DMS79 (cell line): Measurements from ENCODE around the gene MGRN1.

Experiments used
- DNase-seq: peaks from one replicate; lab custom pipeline; 2025; lab: John Stamatoyannopoulos, UW

The MGRN1 gene

DNA sequence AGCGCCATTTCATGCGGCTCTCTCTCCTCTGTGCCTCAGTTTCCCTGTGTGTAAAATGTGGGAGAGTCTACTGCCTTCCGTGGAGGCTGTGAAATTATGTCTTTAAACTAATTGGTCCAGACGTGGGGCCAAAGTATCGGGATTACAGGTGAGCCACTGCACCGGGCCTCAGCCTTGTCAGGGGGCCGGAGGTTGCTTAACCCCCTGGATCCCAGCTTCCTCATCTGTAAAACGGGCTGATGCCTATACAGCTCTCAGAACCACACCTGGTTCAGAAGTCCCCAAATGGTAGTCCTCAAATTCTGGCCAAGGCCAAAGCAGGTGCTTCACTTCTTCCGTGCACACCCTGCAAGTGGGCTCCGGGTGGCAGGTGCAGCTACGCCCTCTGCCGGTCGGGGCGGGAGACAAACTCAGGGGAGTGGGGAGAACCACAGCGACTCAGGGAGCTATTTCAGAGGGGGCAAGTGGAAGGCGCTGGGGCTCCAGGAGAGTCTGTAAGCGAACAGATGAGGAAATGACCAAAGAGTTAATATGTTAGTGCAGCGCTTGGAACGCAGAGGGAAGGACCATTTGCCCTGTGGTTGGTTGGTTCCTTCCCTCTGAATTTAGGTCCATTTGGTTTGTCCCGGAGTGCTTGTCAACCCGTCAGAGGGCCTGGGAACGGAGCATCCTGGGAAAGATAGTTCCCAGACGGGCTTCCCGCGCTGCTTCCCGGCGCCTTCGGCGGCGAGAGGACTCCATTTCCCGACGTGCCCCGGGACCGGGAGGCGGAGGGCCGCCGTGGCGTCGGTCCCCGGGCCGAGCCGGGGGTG, at the start of gene MGRN1:
MGRN1 (plus strand) TSS at position 812 of the 812 bp plus-strand sequence. CDS start 135 bp downstream, outside the sequence.
- DNase-seq: peak; percentile 86

DNA sequence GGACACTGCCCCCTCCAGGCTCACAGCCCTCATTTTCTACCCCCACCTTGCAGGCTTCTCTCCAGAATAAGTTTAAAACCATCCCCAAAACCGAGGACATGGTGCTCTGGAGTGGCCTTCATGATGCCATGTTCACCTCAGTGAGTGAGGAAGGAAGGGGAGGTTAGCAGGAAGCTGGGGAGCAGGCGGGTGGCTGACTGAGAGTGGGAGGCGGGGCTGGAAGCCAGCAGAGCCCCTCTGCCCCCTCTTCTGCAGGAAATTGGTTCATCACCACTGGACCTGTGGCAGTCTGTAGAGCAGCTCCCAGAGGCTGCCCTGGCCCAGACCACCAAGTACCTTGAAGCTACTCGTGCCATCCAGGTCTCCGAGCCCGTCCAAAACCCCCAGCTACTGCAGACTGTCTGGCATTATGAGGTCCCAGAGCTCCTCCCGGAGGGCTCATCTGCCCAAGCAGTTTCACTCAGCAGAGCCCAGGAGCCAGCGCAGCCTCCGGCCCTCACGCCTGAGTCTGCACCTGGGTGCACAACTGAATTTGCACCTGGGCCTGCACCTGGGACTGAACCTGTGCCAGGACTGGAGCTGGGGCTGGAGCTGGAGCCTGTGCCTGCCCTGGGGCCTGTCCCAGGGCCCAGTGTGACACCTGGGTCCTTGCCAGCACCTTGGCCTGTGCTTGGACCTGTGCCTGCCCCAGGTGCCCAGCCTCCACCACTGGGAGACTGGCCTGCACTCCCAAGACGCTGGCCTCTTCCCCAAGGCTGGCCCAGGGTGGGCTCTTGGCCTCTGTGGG, 49.5 kb upstream of the MGRN1 start:
- no peak for DNase-seq

DNA sequence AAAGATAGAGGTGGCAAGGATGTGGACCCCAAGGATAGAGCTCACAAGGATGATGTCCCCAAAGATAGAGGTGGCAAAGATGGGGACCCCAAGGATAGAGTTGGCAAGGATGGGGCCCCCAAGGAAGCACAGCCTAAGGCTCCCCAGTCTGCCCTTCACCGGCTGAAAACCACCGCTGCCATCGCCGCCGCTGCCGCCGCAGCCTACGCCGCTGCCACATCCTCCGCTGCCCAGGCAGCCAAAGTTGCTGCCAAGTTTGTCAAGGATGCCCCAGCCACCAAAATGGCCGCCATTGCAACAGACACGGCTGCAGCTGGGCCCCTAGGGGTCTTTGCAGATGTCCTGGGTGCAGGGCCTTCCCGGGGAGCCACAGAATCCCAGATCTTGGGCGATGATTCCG, 48.6 kb upstream of the MGRN1 start:
- no peak for DNase-seq

DNA sequence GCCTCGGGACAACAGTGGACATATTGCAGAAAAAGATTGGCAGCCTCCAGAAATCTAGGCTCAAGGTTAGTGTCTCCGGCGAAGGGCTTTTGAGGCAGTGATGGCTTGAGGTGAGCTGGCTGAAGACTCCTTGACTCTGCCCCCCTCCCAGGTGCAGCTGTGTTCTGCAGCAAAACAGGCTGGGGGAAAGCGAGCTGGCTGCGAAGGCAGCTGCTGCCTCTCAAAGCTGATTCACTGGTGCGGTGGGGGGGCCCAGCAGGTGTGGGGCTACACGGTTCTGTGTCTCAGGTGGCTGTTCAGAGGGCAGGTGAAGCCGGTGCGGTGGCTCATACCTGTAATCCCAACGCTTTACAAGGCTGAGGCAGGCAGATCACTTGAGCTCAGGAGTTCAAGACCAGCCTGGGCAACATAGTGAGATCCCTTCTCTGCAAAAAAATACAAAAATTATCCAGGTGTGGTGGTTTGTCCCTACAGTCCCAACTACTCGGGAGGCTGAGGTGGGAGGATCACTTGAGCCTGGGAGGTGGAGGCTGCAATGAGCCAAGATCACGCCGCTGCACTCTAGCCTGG, 45.6 kb upstream of the MGRN1 start:
- DNase-seq: peak; percentile 68

DNA sequence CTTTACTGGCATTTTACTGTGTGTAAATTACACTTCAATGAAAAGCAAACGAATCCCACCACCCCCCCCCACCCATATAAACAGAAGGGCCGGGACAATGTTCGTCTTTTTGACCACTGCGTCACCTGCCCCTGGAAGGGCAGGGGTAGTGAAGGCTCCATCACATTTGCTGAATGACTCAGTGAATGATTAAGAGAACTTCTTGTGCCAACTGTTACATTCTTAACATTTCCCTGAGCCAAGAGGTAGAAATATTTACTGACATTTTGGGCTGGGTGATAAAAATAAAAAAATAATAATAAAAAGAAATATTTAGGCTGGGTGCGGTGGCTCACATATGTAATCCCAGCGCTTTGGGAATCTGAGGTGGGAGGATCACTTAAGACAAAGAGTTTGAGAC, 44.4 kb upstream of the MGRN1 start:
- DNase-seq: no peak

DNA sequence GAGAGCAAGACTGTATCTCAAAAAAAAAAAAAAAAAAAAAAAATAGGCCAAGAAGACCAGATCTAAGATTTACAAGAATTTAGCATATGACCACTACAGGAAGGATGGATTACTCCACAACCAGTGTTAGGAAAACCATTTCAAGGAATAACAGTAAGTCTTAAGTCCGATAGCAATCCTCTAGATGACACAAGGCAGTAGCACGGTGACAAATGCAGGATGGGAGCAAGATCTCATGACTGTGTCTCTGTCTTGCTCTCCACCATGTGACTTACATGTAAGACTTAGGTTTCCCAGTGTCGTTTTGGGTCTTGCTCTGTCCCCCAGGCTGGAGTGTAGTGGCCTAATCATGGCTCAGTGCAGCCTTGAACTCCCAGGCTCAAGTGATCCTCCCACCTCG, 40.7 kb upstream of the MGRN1 start:
- no peak for DNase-seq

DNA sequence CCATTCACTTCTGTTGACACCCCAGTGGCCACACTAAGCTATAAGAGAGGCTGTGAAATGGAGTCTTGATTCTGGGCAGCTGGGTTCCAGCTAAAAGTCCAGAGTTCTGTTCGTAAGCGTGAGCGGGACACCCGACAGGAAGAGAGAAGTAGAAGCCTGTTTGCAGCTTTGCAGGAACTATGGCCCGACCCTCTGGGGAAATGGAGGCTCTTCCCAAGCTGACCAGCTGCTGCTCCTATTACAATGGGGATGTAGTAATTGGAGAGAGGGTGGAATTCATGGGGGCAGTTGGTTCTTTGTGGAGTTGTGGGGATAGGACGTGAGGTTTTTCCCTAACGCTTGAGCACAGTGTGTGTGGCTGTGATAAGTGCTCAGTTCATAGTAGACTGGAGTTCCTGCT, 38.3 kb upstream of the MGRN1 start:
- DNase-seq: no peak

DNA sequence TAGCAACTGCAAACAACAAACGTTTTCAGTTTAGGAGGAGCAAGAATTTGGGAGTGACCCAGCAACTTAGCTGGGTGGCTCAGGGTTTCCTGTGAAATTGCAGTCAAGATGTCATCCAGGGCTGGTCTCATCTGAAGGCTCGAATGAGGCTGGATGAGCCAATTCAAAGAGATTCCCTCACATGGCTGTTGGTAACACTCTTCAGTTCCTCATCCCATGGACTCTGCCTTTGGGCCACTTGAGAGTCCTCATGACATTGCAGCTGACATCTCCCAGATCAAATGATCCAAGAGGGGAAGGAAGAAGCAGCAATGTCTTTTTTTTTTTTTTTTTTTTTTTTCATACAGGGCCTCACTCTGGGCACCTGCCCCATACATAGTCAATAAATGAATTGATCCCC, 36.2 kb upstream of the MGRN1 start:
- DNase-seq: no peak

DNA sequence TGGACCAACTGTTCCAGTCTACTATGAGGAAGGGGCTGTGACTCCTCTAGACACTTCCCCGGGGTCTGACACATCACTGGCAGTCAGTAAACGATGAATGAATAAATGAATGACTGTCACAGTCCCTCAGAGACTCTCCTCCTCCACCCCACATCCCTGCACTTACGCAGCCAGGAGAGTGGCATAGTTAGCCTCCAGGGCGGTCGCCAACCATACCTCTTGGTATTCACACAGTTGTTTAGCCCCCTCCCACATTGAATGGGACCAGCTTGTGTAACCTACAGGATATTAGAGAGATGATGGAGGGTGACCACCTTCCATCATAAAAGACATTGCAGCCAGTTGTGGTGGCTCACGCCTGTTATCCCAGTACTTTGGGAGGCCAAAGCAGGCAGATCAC, 35.7 kb upstream of the MGRN1 start:
- no peak for DNase-seq

DNA sequence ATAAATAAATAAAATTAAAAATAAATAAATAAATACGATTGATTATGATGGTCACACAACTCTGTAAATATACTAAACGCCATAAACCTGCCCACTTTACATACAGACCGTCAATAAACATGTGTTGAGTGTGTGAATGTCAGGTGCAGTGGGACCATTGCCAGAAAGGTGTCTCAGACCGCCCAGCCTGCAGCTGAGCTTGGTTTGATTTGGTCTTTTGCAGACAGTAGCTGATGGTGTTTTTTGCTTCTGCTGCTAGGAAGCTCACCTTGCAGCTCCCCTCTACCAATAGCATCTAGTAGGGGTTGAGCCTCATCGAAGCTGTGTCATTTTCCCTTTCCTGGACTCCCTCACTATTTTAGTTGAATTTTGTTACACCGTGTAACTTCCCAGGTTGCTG, 33.4 kb upstream of the MGRN1 start:
- DNase-seq: no peak

DNA sequence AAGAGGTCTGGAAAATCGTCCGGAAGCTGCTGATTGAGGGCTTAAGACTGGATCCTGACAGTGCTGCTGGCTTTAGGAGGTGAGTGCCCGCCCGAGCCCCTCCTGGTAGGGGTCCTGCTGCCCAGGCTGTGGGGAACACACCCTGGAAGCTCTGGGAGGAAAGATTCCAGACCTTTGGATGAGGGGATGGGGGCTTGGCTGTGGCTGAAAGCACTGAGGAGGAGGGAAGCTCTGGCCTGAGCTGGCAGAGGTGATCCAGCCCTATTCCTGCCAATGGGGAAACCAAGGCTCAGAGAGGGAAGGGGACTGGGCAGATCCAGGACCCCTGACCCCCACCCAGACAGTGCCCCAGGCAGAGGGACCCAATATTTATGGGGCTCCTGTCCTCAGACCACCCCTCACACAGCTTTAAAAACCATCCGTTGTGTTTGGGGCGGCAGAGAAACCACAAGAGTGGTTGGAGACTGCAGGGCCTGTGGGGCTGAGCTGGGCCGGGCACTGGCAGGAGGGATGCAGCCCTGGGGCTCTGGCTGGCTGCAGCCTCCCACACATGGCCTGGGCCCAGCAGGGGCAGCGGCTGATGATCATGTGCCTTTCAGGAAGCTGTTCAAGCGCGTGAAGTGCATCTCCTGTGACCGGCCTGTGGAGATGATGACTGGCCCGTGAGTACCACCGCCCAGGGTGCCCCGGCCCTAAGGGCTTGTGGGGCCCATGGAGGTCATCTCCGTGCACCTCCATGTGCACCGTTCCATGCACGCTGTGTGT, 32.7 kb upstream of the MGRN1 start:
- DNase-seq: no peak

DNA sequence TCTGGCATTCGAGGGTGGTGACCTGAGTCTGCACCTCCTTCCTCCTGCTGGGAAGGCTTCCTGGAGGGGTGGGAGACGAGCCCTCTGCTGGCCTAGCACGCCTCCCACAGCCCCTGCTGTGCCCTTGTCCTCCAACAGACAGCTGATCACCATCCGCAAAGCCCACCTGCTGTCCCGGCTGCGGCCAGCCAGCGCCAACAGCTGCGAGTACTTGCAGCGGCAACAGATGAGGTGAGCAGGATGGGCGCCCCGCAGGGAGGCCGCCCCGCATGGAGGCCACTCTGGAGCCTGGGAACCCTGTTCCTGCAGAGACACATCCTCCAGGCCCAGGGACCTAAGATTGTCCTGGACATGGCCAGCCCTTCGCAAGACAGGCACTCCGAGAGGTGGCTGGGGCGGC, 31.5 kb upstream of the MGRN1 start:
- DNase-seq: no peak

DNA sequence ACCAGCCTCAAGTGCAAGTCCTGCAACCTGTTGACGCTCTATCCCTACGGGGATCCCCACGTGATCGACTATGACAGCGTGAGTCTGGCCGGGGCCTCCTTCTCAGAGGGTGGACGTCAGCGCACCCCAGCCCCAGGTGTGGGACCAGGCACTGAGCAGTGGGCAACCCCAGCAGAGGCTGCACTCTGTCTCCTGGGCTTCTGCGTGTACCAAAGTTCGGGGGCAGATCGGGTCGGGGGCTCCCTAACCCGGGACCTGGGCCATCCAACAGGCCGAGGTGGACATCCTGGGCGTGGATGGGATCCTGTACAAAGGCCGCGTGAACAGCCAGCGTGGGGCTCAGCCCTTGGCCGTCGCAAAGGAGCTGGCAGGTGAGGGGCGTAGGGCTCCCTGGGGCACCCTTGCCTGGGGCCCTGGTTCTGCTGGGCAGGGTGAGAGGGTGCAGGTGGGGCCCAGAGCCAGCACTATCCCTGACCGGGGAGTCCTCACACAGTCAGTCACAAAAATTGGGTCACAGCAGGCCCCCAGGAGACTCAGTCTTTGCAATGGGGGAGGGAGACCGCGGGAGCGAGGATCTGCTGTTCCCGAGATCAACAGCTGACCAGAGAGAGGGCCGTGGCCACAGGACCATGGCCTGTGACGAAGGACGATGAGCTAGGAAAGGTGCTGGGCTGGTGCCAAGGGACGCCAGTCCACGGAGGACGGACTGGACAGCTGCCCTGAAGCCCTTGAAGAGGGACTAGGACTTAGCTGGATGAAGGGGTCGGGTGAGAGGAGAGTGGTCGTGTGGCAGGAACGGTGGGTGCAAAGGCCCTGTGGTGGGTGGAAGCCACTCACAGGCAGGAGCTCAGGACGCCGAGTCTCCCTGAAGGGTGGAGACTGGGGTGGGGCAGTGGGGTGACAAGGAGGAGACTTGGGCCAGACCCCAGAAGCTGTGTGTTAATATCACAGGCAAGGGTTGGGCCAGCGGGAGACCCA, 29.9 kb upstream of the MGRN1 start:
- DNase-seq: no peak

DNA sequence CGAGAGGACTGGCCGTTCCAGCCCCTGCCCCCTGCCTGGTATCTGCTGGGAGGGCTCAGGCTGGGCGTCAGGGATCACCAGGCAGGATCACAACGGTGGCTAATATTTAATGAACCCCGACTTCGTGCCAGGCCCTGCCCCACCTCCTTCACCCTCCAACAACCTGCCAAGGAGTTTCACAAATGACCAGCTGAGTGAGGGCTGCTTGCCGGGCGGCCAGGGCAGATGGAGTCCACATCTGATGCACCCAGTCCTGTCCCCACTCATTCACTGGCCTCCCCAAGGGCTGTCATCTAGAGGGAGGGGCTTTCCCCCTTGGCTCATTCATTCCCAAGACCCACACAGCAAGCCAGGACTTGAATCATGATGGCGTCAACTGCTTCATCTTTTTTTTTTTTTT, 27.5 kb upstream of the MGRN1 start:
- DNase-seq: peak; percentile 18

DNA sequence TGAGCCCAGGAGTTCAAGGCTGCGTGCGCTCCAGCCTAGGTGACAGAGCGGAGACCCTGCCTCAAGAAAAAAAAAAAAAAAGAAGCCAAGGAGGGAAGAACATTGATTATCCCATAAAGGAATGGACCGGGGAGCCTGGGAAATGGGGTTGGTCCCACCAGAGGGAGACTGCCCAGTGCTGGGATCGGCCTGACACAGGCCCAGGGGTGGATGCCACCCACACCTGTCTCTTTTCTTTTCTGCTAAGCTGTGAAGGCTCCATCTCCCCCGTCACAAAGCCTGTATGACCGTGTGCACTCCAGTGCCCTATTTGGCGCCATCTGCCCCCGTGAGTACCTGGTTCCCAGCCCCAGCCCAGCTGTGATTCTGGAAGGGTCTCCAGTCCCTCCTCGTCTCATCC, 25.6 kb upstream of the MGRN1 start:
- no peak for DNase-seq

DNA sequence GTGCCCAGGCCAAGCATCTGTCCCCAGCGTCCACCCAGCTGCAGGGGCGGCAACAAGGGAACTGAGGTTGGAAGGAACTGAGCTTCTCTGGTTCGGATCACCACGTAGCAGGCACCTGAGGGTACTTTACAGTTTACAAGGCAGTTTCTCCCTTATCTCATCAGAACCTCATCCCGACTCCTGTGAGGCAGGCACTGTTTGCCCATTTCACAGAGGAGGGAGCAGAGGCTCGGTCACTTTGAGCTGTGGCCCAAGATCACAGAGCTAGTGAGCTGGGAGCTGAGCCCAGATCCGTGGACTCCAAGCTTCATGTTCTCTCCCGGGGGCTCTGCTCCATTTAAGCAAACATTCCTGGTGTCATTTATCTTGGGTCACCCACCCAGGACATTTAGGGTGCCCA, 25.1 kb upstream of the MGRN1 start:
- no peak for DNase-seq

DNA sequence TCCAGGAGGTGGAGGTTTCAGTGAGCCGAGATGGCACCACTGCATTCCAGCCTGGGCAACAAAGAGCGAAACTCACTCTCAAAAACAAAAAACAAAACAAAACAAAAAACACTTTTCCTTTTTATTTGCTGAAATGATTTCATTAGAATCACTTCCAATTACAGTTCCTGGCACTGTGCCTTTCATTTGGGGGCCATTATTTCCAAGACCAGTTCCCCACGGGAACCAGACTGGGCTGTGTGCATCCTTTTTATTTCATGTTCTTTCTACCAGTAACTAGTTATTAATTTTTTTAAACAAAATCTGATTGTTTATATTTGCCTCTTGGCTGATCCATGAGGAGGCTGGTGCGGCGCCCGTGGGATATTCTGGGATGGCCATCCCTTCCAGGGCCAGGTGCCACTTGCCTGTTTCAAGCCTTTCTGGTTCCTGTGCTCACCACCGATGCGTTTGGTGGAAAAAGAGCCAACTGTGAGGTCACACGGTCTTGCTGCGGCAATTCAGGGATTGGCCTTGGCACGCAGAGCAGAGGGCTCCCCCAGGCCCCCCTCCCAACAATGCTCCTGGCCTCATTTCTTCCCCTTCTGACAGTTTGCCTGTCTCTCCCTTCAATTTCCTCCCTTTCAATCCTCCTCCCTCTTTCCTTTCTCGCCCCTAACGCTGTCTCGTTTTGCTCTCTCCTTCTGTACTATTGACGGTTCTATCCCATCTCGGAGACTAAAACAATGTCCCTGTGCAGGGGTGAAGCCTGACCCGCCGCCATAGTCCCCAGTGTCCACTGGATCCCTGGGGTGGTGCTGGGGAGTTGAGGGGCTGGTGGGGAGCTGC, 23.4 kb upstream of the MGRN1 start:
- peak; percentile 72 for DNase-seq

DNA sequence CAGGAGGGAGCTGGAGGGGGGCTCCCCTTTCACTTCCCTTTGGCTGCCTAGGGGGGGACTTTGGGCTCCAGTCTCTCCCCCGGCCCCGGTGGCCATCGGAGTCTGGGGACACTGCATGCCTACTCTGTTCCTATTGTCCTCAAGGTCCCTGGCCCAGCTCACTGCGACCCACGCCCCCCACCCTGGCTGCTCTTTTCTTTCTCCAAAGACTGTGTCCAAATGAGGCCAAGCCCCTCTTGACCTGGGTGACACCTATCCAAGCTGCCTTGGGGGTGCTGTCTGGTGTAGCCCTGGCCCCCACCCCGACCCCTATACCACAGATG, 22.8 kb upstream of the MGRN1 start:
- DNase-seq: no peak

DNA sequence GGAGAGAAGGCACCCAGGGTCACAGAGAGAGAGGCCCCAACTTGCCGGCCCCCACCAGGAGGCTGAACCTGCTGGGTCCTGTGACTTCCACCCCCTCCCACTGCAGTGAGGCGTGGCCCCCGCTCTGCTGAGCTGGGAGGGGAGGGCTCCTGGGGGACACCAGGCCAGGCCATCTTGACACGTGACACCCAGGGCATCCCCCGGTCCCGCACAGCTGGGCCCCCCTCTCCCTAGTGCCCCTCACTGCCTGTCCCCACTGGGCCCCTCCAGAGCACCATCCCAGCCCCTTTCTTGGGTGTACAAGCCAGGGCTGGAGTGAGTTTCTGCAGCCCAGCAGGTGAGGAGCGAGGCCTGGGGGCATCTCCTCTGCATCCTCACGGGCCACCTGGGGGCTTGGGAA, 22.3 kb upstream of the MGRN1 start:
- no peak for DNase-seq

DNA sequence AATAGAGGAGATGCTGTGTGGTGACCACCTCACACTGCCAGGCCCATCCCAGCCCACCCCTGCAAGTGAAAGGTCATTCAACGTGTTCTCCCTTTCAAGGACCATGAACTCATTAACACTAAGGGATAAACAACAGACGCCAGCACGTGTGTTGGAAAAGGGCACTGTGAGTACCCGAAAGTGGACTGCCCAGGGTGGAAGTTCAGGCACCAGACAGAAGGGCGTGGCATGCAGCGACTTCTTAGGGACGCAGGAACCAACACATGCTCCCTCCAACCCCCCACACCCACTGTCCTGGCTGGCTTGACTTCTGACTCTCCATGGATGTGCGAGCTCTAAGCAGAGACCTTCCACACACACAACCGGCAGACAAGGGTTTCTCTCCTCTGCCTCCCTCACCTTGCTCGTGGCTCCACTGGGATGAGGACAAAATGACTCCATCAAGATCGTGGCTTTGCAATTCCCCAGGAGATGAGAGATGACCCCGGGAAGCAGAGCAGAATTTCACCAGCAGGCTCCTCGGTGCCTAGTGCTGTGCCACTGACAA, 20.9 kb upstream of the MGRN1 start:
- no peak for DNase-seq
